ENCODE data around the gene PRG3. TPM values are rescaled to one million over a fixed set of nuclear protein-coding genes. Genes with fewer than 3 reads are reported as not detected.

The PRG3 gene
- total RNA-seq, 2 donors from 2014 or later, result not detected

GRCh38 chr11:57390535-57390934 is 9.6 kb upstream of the PRG3 start, which contains the start of gene PRG2:
TSS of gene PRG2 (minus strand) at chr11:57390650. CDS start at chr11:57389944, 706 bp downstream.
- H3K27ac ChIP-seq, result no peak within 1 kb of the TSS
- DNase-seq (ENCODE audit: low spot score), result no peak
- no peaks in the 10 kb centered on the region for H3K36me3 ChIP-seq
- H3K4me1 ChIP-seq (ENCODE audit: control insufficient read depth in 1 of 2, low read depth in 2 of 2), result no peaks in the 10 kb centered on the region
- H3K9me3 ChIP-seq, result no peaks in the 10 kb centered on the region
- no peak for ATAC-seq (ENCODE audit: insufficient number of reproducible peaks, low FRiP score, low read depth)
- H3K27me3 ChIP-seq (replicated peaks; ENCODE audit: insufficient read depth), result no peaks in the 10 kb centered on the region
- no peak for TF ChIP-seq CTCF (IDR thresholded peaks at IDR 0.05)
- H3K4me3 ChIP-seq, result no peak within 1 kb of the TSS

- no peaks in the 10 kb centered on the region for H3K9me3 ChIP-seq
- ATAC-seq (ENCODE audit: insufficient number of reproducible peaks, low FRiP score, low read depth), result no peak
- H3K36me3 ChIP-seq, result no peaks in the 10 kb centered on the region
- no peak for TF ChIP-seq CTCF (IDR thresholded peaks at IDR 0.05)
- H3K27me3 ChIP-seq (replicated peaks; ENCODE audit: insufficient read depth), result no peaks in the 10 kb centered on the region
- DNase-seq (ENCODE audit: low spot score), result no peak
- no peak overlapping the region for H3K27ac ChIP-seq
- no peaks in the 10 kb centered on the region for H3K4me1 ChIP-seq (ENCODE audit: control insufficient read depth in 1 of 2, low read depth in 2 of 2)
- H3K4me3 ChIP-seq, result no peak overlapping the region
Observed at GRCh38 chr11:57387289-57388030, 6.5 kb upstream of the PRG3 start.

- no peak for ATAC-seq (ENCODE audit: insufficient number of reproducible peaks, low FRiP score, low read depth)
- no peaks in the 10 kb centered on the region for H3K27me3 ChIP-seq (replicated peaks; ENCODE audit: insufficient read depth)
Observed at GRCh38 chr11:57386178-57386940, 5.4 kb upstream of the PRG3 start.

GRCh38 chr11:57379732-57380131 is 1.2 kb downstream of the PRG3 start:
- no peak for ATAC-seq (ENCODE audit: insufficient number of reproducible peaks, low FRiP score, low read depth)
- H3K4me1 ChIP-seq (ENCODE audit: control insufficient read depth in 1 of 2, low read depth in 2 of 2), result no peaks in the 10 kb centered on the region
- no peaks in the 10 kb centered on the region for H3K27me3 ChIP-seq (replicated peaks; ENCODE audit: insufficient read depth)

More at GRCh38 chr11:57386178-57386940, 5.4 kb upstream of the PRG3 start:
- Histone ChIP-seq H3K9me3 (no peaks in the 10 kb centered on the region), H3K4me1 (ENCODE audit: control insufficient read depth in 1 of 2, low read depth in 2 of 2) (no peaks in the 10 kb centered on the region), H3K4me3 (no peak overlapping the region), H3K27ac (no peak overlapping the region), H3K36me3 (no peaks in the 10 kb centered on the region)
- no peak for DNase-seq (ENCODE audit: low spot score)
- TF ChIP-seq CTCF (IDR thresholded peaks at IDR 0.05), result no peak

More at GRCh38 chr11:57379732-57380131, 1.2 kb downstream of the PRG3 start:
- DNase-seq (ENCODE audit: low spot score), result no peak
- Histone ChIP-seq H3K9me3 (no peaks in the 10 kb centered on the region), H3K4me3 (no peak overlapping the region), H3K36me3 (no peaks in the 10 kb centered on the region), H3K27ac (no peak overlapping the region)
- TF ChIP-seq CTCF (IDR thresholded peaks at IDR 0.05), result no peak
